CD14-positive monocyte (primary cell): ENCODE data around the gene NUBPL. TPM values are rescaled to one million over a fixed set of nuclear protein-coding genes. Genes with fewer than 3 reads are reported as not detected.

Experiments used
- DNase-seq, 3 donors: peaks; one replicate each; pipeline ENCODE4 v3.0.0-alpha.2; 2011 to 2022
- H2AFZ ChIP-seq: 2 replicates; pipeline ENCODE4 v1.6.0; 2012; ENCODE audit warnings: mild to moderate bottlenecking, low read depth, low read length, inconsistent platforms; ENCODE audit not compliant: insufficient read depth, poor library complexity, severe bottlenecking
- H3K27ac ChIP-seq, 2 donors: 1 replicate in 1 of 2; 2 replicates in 1 of 2; pipeline ENCODE4 v1.5.1; 2012 to 2013; ENCODE audit warnings: low read length in 2 of 2, control low read depth in 1 of 2, inconsistent platforms in 1 of 2, low read depth in 1 of 2, mild to moderate bottlenecking in 1 of 2
- H3K27me3 ChIP-seq, 2 donors: one replicate each; pipeline versions ENCODE4 v1.6.0 to v1.6.1; 2011 to 2013; ENCODE audit warnings: low read length in 2 of 2; ENCODE audit not compliant: control insufficient read depth in 2 of 2, insufficient read depth in 2 of 2
- H3K36me3 ChIP-seq, 2 donors: replicated peaks in 1 of 2; 1 replicate in 1 of 2; 2 replicates in 1 of 2; pipeline versions ENCODE4 v1.5.1 to v1.6.1; 2012 to 2013; ENCODE audit warnings: low read length in 2 of 2, control low read depth in 1 of 2, inconsistent platforms in 1 of 2, mild to moderate bottlenecking in 1 of 2; ENCODE audit not compliant: insufficient read depth in 2 of 2, control insufficient read depth in 1 of 2
- H3K4me1 ChIP-seq, 2 donors: 1 replicate in 1 of 2; 2 replicates in 1 of 2; pipeline versions ENCODE4 v1.5.1 to v1.6.1; 2012 to 2013; ENCODE audit warnings: low read length in 2 of 2, control low read depth in 1 of 2, inconsistent platforms in 1 of 2, mild to moderate bottlenecking in 1 of 2, moderate library complexity in 1 of 2; ENCODE audit not compliant: insufficient read depth in 2 of 2, control insufficient read depth in 1 of 2
- H3K4me2 ChIP-seq: replicated peaks from 2 replicates; pipeline ENCODE3; 2012; ENCODE audit warnings: low read length, moderate library complexity, mild to moderate bottlenecking; ENCODE audit not compliant: poor library complexity, severe bottlenecking; ENCODE audit errors: extremely low read depth
- H3K4me3 ChIP-seq, 3 experiments: fragments of 200-600 bp in 1 of 3; sonication (generic) in 1 of 3; replicated peaks in 1 of 3; 1 replicate in 2 of 3; 2 replicates in 1 of 3; pipeline ENCODE4 v1.5.1; 2011 to 2013; ENCODE audit warnings: low read length in 3 of 3, mild to moderate bottlenecking in 3 of 3, control low read depth in 2 of 3, low read depth in 2 of 3, inconsistent platforms in 1 of 3, moderate library complexity in 1 of 3
- H3K79me2 ChIP-seq: 2 replicates; pipeline ENCODE4 v1.6.0; 2012; ENCODE audit warnings: mild to moderate bottlenecking, control low read depth, inconsistent platforms, low read length, moderate library complexity; ENCODE audit not compliant: insufficient read depth
- H3K9ac ChIP-seq: 2 replicates; pipeline ENCODE4 v1.6.0; 2017; ENCODE audit warnings: low read length, mild to moderate bottlenecking; ENCODE audit not compliant: insufficient read depth, poor library complexity, severe bottlenecking
- H3K9me3 ChIP-seq, 2 donors: replicated peaks in 1 of 2; 1 replicate in 1 of 2; 2 replicates in 1 of 2; pipeline versions ENCODE4 v1.5.1 to v1.6.1; 2012 to 2013; ENCODE audit warnings: low read length in 2 of 2, control low read depth in 1 of 2; ENCODE audit not compliant: control insufficient read depth in 1 of 2, insufficient read depth in 1 of 2
- H4K20me1 ChIP-seq: 2 replicates; pipeline ENCODE4 v1.6.0; 2012; ENCODE audit warnings: mild to moderate bottlenecking, low read length, control low read depth, moderate library complexity; ENCODE audit not compliant: insufficient read depth
- H3K27ac Mint-ChIP-seq, 7 donors: one replicate each; pipeline ENCODE4 v1.8.0; 2020; ENCODE audit warnings: mild to moderate bottlenecking in 7 of 7, mixed read lengths in 7 of 7, moderate library complexity in 6 of 7, inconsistent platforms in 2 of 7
- H3K27me3 Mint-ChIP-seq, 3 donors: one replicate each; pipeline ENCODE4 v1.8.0; 2021 to 2022; ENCODE audit warnings: low read depth in 3 of 3, mild to moderate bottlenecking in 3 of 3, mixed read lengths in 3 of 3, moderate library complexity in 3 of 3, inconsistent platforms in 1 of 3
- H3K36me3 Mint-ChIP-seq, 2 donors: one replicate each; pipeline ENCODE4 v1.8.0; 2020; ENCODE audit warnings: mixed read lengths in 2 of 2, inconsistent platforms in 1 of 2, mild to moderate bottlenecking in 1 of 2
- H3K4me1 Mint-ChIP-seq: one replicate; pipeline ENCODE4 v1.8.0; 2020; ENCODE audit warnings: mild to moderate bottlenecking, mixed read lengths
- H3K4me3 Mint-ChIP-seq, 2 donors: one replicate each; pipeline ENCODE4 v1.8.0; 2020; ENCODE audit warnings: mild to moderate bottlenecking in 2 of 2, mixed read lengths in 2 of 2, moderate library complexity in 1 of 2
- H3K9me3 Mint-ChIP-seq, 7 donors: one replicate each; pipeline ENCODE4 v1.8.0; 2020 to 2022; ENCODE audit warnings: mixed read lengths in 7 of 7, mild to moderate bottlenecking in 6 of 7, moderate library complexity in 6 of 7, inconsistent platforms in 2 of 7
- WGBS: methylation state at CpG from one replicate; pipeline ENCODE4 v1.1.5; 2013; ENCODE audit warnings: missing lambda C conversion rate; ENCODE audit not compliant: insufficient coverage; 5-methylcytosine and 5-hydroxymethylcytosine counted together
- intact Hi-C, 2 donors: fragments of 100-400 bp; cut with micrococcal nuclease; formaldehyde crosslinking; loops; one replicate each; pipeline versions ENCODE4 v1.15.0 to v1.15.1; 2023
- polyA minus RNA-seq: library from RNA; depleted of rRNA, polyadenylated mRNA; stranded (reverse); fragments of >200 nt; gene quantifications from 2 replicates; pipeline ENCODE4 v1.2.3, GENCODE V29; 2012
- polyA plus RNA-seq, 3 donors: library from polyadenylated mRNA; depleted of rRNA in 1 of 3; unstranded in 2 of 3; stranded (reverse) in 1 of 3; fragments of 300-500 nt in 2 of 3; fragments of >200 nt in 1 of 3; fragmentation: Illumina TruSeq in 2 of 3; gene quantifications; 1 replicate in 2 of 3; 2 replicates in 1 of 3; pipeline ENCODE4 v1.2.3, GENCODE V29; 2012 to 2021
- total RNA-seq, 12 experiments: library from RNA in 1 of 12; stranded (reverse) in 1 of 12; fragments of 120-200 nt in 1 of 12; gene quantifications; one replicate each; pipeline ENCODE4 v1.2.4 and lab custom pipeline; 2013 to 2026; ENCODE audit warnings: mixed read lengths in 6 of 12, inconsistent platforms in 1 of 12
- TF ChIP-seq, protein P1 (sequence below): fragments of 200-600 bp; IDR thresholded peaks from one replicate; pipeline ENCODE4 v1.8.0; 2022; ENCODE audit warnings: antibody characterized with exemption, mild to moderate bottlenecking

NUBPL gene, protein sequence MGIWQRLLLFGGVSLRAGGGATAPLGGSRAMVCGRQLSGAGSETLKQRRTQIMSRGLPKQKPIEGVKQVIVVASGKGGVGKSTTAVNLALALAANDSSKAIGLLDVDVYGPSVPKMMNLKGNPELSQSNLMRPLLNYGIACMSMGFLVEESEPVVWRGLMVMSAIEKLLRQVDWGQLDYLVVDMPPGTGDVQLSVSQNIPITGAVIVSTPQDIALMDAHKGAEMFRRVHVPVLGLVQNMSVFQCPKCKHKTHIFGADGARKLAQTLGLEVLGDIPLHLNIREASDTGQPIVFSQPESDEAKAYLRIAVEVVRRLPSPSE
- 4.0 TPM for total RNA-seq (2013)
- 1 to 10 TPM in 2 of 3 donors, under 1 TPM in 1; 0.75 to 2.4 (median 2.3) TPM for polyA plus RNA-seq
- 0.96 and 2.4 TPM in 2 replicates for polyA minus RNA-seq
- 0.75 to 9.6 (median 3.4) reads per million in 11 experiments for total RNA-seq (lab: John Stamatoyannopoulos, UW)

DNA sequence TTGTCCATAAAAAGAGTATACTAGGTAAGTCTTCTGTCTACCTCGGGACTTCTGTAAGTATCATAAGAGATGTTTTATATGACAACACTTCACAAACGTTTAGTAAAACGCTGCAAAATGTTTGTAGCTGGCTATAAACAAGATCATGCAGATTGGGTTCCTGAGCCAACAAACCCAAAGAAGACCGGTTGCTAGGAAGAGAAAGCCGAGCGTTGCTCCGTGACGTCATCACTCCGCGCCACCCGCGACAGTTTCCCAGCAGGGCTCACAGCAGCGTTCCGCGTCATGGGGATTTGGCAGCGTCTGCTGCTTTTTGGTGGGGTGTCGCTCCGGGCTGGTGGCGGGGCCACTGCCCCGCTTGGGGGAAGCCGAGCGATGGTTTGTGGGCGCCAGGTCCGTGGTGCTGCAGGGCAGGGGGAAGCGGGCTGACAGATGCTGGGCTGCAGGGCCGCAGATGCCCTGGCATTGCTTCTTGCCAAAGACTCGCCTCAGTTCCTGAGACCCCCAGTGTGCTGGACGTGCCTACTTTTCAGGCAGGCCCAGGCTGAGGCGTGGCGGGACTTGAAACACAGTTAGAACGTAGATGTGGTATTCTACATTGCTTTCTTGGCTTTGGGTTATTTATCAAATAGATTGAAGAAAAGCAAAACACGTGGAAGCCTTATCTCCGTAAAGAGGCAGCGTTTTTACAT, at the start of gene NUBPL:
NUBPL (plus strand) TSS at position 250 of the 692 bp plus-strand sequence; CDS start at position 286, 36 bp downstream.
- Histone ChIP-seq H3K27ac (peak within 1 kb of the TSS; percentile 44 to 93), H4K20me1 (no peaks in the 10 kb centered on the region), H3K9me3 (no peaks in the 10 kb centered on the region), H3K27me3 (peaks cover under 1 to 4% of the 10 kb centered on the region in 2 donors), H3K36me3 (no peaks in the 10 kb centered on the region), H3K4me2 (peak within 1 kb of the TSS; percentile 78), H3K4me1 (peaks cover 9 to 12% of the 10 kb centered on the region in 2 donors), H3K4me3 (peak within 1 kb of the TSS; percentile 75 to 90 (median 89)), H3K9ac (peak within 1 kb of the TSS; percentile 84), H3K79me2 (peaks cover 4% of the 10 kb centered on the region), H2AFZ (peak within 1 kb of the TSS; percentile 99)
- Mint-ChIP-seq H3K27me3 (peaks cover 0 to 4% (median 2%) of the 10 kb centered on the region in 3 donors), H3K36me3 (no peaks in the 10 kb centered on the region), H3K4me1 (peaks cover 14% of the 10 kb centered on the region), H3K27ac (peak within 1 kb of the TSS; percentile 90 to 97 (median 93)), H3K9me3 (peaks cover 0 to 5% (median 2%) of the 10 kb centered on the region in 7 donors), H3K4me3 (peak within 1 kb of the TSS; percentile 90 to 98)
- TF ChIP-seq, protein P1, sequence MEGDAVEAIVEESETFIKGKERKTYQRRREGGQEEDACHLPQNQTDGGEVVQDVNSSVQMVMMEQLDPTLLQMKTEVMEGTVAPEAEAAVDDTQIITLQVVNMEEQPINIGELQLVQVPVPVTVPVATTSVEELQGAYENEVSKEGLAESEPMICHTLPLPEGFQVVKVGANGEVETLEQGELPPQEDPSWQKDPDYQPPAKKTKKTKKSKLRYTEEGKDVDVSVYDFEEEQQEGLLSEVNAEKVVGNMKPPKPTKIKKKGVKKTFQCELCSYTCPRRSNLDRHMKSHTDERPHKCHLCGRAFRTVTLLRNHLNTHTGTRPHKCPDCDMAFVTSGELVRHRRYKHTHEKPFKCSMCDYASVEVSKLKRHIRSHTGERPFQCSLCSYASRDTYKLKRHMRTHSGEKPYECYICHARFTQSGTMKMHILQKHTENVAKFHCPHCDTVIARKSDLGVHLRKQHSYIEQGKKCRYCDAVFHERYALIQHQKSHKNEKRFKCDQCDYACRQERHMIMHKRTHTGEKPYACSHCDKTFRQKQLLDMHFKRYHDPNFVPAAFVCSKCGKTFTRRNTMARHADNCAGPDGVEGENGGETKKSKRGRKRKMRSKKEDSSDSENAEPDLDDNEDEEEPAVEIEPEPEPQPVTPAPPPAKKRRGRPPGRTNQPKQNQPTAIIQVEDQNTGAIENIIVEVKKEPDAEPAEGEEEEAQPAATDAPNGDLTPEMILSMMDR: no peak
- peak; percentile 95 to 96 (median 95) for DNase-seq
- intact Hi-C loops: no loop called here
- WGBS: 0% methylated on average over 31 of the region's 34 CpGs

DNA sequence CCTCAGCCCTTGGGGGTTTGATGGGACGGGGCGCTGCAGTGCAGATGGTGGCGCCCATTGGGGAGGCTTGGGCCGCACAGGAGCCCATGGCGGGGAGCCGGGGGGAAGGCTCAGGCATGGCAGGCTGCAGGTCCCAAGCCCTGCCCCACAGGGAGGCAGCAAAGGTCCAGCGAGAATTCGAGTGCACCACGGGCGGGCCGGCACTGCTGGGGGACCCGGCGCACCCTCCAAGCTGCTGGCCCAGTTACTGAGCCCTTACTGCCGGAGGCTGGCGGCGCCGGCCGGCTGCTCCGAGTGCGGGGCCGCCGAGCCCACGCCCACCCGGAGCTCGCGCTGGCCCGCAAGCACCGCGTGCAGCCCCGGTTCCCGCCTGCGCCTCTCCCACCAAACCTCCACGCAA, 34.1 kb upstream of the NUBPL start:
- Mint-ChIP-seq H3K36me3 (no peaks in the 10 kb centered on the region), H3K9me3 (peaks cover 0 to 8% (median 1%) of the 10 kb centered on the region in 7 donors), H3K4me1 (no peaks in the 10 kb centered on the region), H3K27me3 (peaks cover 3 to 8% (median 7%) of the 10 kb centered on the region in 3 donors), H3K4me3 (no peak overlapping the region), H3K27ac (no peak overlapping the region)
- Histone ChIP-seq H3K4me1 (no peaks in the 10 kb centered on the region), H2AFZ (no peak overlapping the region), H3K27ac (no peak overlapping the region), H3K27me3 (peaks cover 0 to 2% of the 10 kb centered on the region in 2 donors), H3K9me3 (no peaks in the 10 kb centered on the region), H3K4me3 (no peak overlapping the region), H3K9ac (no peak overlapping the region), H3K79me2 (no peaks in the 10 kb centered on the region), H3K4me2 (no peak overlapping the region), H3K36me3 (no peaks in the 10 kb centered on the region), H4K20me1 (no peaks in the 10 kb centered on the region)
- TF ChIP-seq, protein P1: no peak
- DNase-seq: no peak
- 95% methylated on average over 32 of the region's 33 CpGs for WGBS
- intact Hi-C loops: no loop called here
